ENCODE results near the gene KDM4B. TPM values are rescaled to one million over a fixed set of nuclear protein-coding genes. Genes with fewer than 3 reads are reported as not detected.

KDM4B gene
- total and polyA plus RNA-seq, 2 of the 8 experiments (the other 6 are each of a cell fraction or from before 2014, with no cell fraction given): 12.0 to 31.9 TPM

DNA sequence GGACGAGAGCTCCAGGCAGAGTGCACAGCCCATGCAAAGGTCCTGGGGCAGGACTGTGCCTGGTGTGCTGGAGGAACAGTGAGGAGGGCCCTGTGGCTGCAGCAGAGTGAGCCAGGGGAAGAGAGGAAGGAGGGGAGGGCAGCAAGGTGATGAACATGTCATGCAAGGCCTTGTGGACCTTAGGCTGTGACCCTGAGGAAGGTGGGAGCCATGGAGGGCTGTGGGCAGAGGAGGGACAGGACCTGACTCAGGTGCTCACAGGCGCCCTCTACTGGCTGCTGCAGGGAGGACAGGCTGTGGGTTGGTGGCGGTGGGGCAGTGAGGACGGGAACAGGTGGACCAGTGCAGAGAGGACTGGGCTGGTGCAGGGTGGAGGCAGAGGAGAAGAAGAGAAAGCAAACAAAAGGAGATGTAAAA lies 201.4 kb downstream of the KDM4B start:
- H3K4ac ChIP-seq (replicated peaks; ENCODE audit: insufficient read length, low read depth, low read length): no peak overlapping the region
- H3K36me3 ChIP-seq (ENCODE audit: control insufficient read depth in 2 of 4, insufficient read depth in 4 of 4, low read length in 3 of 4): no peaks in the 10 kb centered on the region
- H2BK20ac ChIP-seq (ENCODE audit: low read length): no peak overlapping the region
- no peak overlapping the region for H3K56ac ChIP-seq (replicated peaks; ENCODE audit: insufficient read length, low read depth, low read length)
- no peaks in the 10 kb centered on the region; a peak in 1 of 4 replicates for H3K9me3 ChIP-seq (ENCODE audit: insufficient read depth in 2 of 2, low read depth in 1 of 2, low read length in 1 of 2)
- no peaks in the 10 kb centered on the region for H3K79me2 ChIP-seq (ENCODE audit: control insufficient read depth in 1 of 2, insufficient read depth in 2 of 2, low read length in 2 of 2)
- no peaks in the 10 kb centered on the region for H3K23me2 ChIP-seq (ENCODE audit: low read depth, low read length)
- H3K4me1 ChIP-seq (replicated peaks in 1 of 4; ENCODE audit: control insufficient read depth in 3 of 4, insufficient read depth in 4 of 4, low read length in 3 of 4): no peaks in the 10 kb centered on the region
- no peak overlapping the region for H3K14ac ChIP-seq (ENCODE audit: insufficient read length)
- no peak overlapping the region for H2BK12ac ChIP-seq (ENCODE audit: low read depth, low read length)
- H4K8ac ChIP-seq (ENCODE audit: extremely low read depth, insufficient read depth, low read length): no peak overlapping the region
- H3K4me3 ChIP-seq (ENCODE audit: extremely low read depth in 1 of 4, insufficient read depth in 2 of 4, low read depth in 3 of 4, low read length in 4 of 4): no peak overlapping the region
- peak in 1 of 2 experiments; percentile 95 for DNase-seq (ENCODE audit: low read depth in 1 of 2, low spot score in 2 of 2)
- peaks cover 0 to 2% (median 0%) of the 10 kb centered on the region in 4 experiments; a peak in 1 of 7 replicates for H3K27me3 ChIP-seq (replicated peaks in 1 of 4; ENCODE audit: control insufficient read depth in 3 of 4, extremely low read depth in 1 of 4, insufficient read depth in 3 of 4, low read length in 3 of 4)
- ChIA-PET POLR2A (ENCODE audit: partially characterized antibody) (interaction anchor here (0.6 to 1.1 kb wide), 3 partner anchors 14 to 786 kb away, joined by 3 to 4 read pairs (median 3); no protein-coding TSS in a partner anchor), CTCF (ENCODE audit: partially characterized antibody) (interaction anchor here (0.6 to 3.8 kb wide), 21 partner anchors 9 to 240 kb away, joined by 3 to 20 read pairs (median 4); no protein-coding TSS in a partner anchor)
- H3K9ac ChIP-seq (replicated peaks in 1 of 4; ENCODE audit: extremely low read depth in 1 of 4, low read depth in 3 of 4, low read length in 3 of 4): no peak overlapping the region
- H3K79me1 ChIP-seq (ENCODE audit: low read depth, low read length): no peaks in the 10 kb centered on the region
- 63% methylated on average over 4 of the region's 4 CpGs; no CpG with 5 or more reads in 1 of the 2 experiments for WGBS, 2 experiments (ENCODE audit: extremely low coverage in 1 of 2, insufficient coverage in 1 of 2, insufficient read length in 1 of 2, insufficient replicate concordance in 2 of 2, low coverage in 1 of 2, low lambda C conversion rate in 2 of 2, missing lambda C conversion rate in 1 of 2)
- no peak overlapping the region for H2BK5ac ChIP-seq (ENCODE audit: low read depth, low read length)
- H2AK5ac ChIP-seq (ENCODE audit: low read depth, low read length): no peak overlapping the region
- no peak overlapping the region for H4K91ac ChIP-seq (replicated peaks; ENCODE audit: insufficient read length, low read length)
- no peak overlapping the region for H2AFZ ChIP-seq (ENCODE audit: low read length)
- 0 out of 2 replicates have a peak overlapping the region, but pooled peaks have one; percentile 29 for H2BK15ac ChIP-seq (ENCODE audit: low read length)
- no peak overlapping the region for H3K4me2 ChIP-seq (ENCODE audit: insufficient read depth in 1 of 2, low read depth in 2 of 2, low read length in 2 of 2)
- no peak for FAIRE-seq
- H3K18ac ChIP-seq (ENCODE audit: extremely low read depth, low read length): no peak overlapping the region
- H4K5ac ChIP-seq (ENCODE audit: insufficient read length, low read depth, low read length): no peak overlapping the region
- H3K27ac ChIP-seq (ENCODE audit: low read depth, low read length): no peak overlapping the region
- H3K23ac ChIP-seq (ENCODE audit: insufficient read length): no peak overlapping the region
- H2BK120ac ChIP-seq (replicated peaks; ENCODE audit: low read depth, low read length): no peak overlapping the region
- no peaks in the 10 kb centered on the region for H4K20me1 ChIP-seq (replicated peaks in 1 of 2; ENCODE audit: control insufficient read depth in 1 of 2, insufficient read depth in 2 of 2, low read length in 2 of 2)
- peak in 1 of 2 experiments; percentile 99; a peak in 2 of 4 replicates for TF ChIP-seq HDAC2 (IDR thresholded peaks at IDR 0.05; ENCODE audit: borderline replicate concordance in 1 of 2, low read depth in 2 of 2, low read length in 2 of 2)
- TF ChIP-seq TBP (IDR thresholded peaks at IDR 0.05; ENCODE audit: low read depth, low read length): no peak
- TF ChIP-seq CTBP2 (IDR thresholded peaks at IDR 0.05; ENCODE audit: borderline replicate concordance, insufficient read depth, insufficient read length, low read length): no peak
- TF ChIP-seq, protein P1, sequence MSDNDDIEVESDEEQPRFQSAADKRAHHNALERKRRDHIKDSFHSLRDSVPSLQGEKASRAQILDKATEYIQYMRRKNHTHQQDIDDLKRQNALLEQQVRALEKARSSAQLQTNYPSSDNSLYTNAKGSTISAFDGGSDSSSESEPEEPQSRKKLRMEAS (IDR thresholded peaks at IDR 0.05): peak; percentile 58
- TF ChIP-seq TEAD4 (IDR thresholded peaks at IDR 0.05; ENCODE audit: low read depth, low read length): no peak
- TF ChIP-seq, protein P2, sequence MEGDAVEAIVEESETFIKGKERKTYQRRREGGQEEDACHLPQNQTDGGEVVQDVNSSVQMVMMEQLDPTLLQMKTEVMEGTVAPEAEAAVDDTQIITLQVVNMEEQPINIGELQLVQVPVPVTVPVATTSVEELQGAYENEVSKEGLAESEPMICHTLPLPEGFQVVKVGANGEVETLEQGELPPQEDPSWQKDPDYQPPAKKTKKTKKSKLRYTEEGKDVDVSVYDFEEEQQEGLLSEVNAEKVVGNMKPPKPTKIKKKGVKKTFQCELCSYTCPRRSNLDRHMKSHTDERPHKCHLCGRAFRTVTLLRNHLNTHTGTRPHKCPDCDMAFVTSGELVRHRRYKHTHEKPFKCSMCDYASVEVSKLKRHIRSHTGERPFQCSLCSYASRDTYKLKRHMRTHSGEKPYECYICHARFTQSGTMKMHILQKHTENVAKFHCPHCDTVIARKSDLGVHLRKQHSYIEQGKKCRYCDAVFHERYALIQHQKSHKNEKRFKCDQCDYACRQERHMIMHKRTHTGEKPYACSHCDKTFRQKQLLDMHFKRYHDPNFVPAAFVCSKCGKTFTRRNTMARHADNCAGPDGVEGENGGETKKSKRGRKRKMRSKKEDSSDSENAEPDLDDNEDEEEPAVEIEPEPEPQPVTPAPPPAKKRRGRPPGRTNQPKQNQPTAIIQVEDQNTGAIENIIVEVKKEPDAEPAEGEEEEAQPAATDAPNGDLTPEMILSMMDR (IDR thresholded peaks at IDR 0.05; ENCODE audit: control extremely low read depth in 1 of 3, insufficient read depth in 1 of 3, low read depth in 1 of 3, low read length in 3 of 3): peak; percentile 60 to 95 (median 94)
- TF ChIP-seq, protein P3, sequence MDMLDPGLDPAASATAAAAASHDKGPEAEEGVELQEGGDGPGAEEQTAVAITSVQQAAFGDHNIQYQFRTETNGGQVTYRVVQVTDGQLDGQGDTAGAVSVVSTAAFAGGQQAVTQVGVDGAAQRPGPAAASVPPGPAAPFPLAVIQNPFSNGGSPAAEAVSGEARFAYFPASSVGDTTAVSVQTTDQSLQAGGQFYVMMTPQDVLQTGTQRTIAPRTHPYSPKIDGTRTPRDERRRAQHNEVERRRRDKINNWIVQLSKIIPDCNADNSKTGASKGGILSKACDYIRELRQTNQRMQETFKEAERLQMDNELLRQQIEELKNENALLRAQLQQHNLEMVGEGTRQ (IDR thresholded peaks at IDR 0.05; ENCODE audit: low read length): no peak
- no peak for TF ChIP-seq KDM4A (IDR thresholded peaks at IDR 0.05; ENCODE audit: low read depth, low read length, severe bottlenecking)
- TF ChIP-seq YY1 (IDR thresholded peaks at IDR 0.05; ENCODE audit: low read depth, low read length): no peak
